ENCODE results near the gene WSCD1.

WSCD1 gene

GRCh38 chr17:6086603-6087400 is 16.6 kb downstream of the WSCD1 start:
- no peak for DNase-seq

- DNase-seq: no peak
Observed at GRCh38 chr17:6088141-6088540, 18.0 kb downstream of the WSCD1 start.

DNA sequence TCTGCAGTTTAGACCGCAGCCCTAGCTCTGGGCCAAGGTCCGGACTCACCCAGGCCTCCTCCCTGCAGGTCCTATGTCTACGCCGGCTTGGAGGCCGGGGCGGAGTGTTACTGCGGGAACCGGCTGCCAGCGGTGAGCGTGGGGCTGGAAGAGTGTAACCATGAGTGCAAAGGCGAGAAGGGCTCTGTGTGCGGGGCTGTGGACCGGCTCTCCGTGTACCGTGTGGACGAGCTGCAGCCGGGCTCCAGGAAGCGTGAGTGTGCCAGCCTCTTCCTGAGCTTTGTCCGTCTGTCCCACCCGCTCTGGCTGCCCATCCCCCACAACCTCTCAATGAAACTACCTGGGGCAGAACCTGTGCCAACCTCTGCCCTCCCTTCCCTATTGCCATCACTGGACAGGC is 20.1 kb downstream of the WSCD1 start:
- DNase-seq: no peak

GRCh38 chr17:6092182-6092902 is 22.2 kb downstream of the WSCD1 start:
- DNase-seq: no peak

DNA sequence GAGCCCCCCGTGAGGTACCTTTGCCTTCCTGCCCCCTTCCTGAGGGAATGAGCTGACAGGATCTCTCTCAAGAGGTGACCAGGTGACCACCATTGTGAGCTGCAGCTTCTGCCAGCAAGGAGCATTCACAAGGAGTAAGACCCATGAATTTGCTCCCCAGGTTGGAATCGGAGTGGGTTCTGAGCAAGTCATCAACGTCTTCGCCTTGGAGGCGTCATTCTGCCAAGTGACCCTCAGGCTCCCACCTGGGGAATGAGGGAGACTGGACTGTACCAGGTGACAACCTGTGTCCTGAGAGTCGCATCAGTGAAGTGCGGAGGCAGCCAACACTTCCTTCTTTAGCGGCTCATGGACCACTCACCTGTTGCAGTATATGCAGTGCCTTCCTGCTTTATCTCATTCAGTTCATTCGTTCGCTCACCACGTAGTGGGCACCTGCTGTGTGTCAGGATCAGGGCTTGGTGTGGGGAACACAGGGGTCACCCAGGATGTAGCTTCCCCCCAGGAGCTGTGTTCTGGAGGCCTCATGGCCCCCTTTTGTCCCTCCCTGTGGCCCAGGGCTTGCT is 22.8 kb downstream of the WSCD1 start:
- no peak for DNase-seq

GRCh38 chr17:6094453-6094852 is 24.3 kb downstream of the WSCD1 start:
- no peak for DNase-seq

GRCh38 chr17:6094926-6095325 is 24.7 kb downstream of the WSCD1 start:
- no peak for DNase-seq

GRCh38 chr17:6095501-6095900 is 25.3 kb downstream of the WSCD1 start:
- DNase-seq: no peak

- DNase-seq: no peak
Observed at GRCh38 chr17:6096201-6097004, 26.2 kb downstream of the WSCD1 start.

GRCh38 chr17:6097005-6097279 is 26.8 kb downstream of the WSCD1 start:
- no peak for DNase-seq

- DNase-seq: no peak
Observed at GRCh38 chr17:6098050-6098822, 28.1 kb downstream of the WSCD1 start.

- DNase-seq: no peak
Observed at GRCh38 chr17:6098823-6099180, 28.6 kb downstream of the WSCD1 start.

- no peak for DNase-seq
Observed at GRCh38 chr17:6099492-6099891, 29.3 kb downstream of the WSCD1 start.

- no peak for DNase-seq
Observed at GRCh38 chr17:6100146-6100545, 30.0 kb downstream of the WSCD1 start.

- DNase-seq: no peak
Observed at GRCh38 chr17:6100891-6101500, 30.8 kb downstream of the WSCD1 start.

DNA sequence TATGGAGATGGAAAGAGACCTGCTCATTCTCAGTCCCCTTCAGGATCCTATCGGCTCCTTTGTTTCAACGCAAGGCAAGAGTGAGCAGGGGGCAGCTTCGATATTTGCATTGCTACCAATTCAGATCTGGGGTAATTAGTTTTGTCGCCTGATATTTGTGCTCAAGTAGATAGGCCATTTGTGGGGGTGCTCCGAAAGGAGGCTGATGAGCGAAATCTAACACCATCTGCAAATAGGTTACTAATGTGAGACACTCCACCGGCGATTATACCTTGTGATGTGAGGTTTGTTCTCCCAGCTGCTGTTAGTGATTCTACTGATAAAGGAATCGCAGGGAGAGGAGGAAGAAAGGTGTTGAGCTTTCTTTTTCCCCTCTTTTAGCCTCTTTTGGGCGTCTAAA is 31.5 kb downstream of the WSCD1 start:
- no peak for DNase-seq

GRCh38 chr17:6102615-6103014 is 32.4 kb downstream of the WSCD1 start:
- no peak for DNase-seq

GRCh38 chr17:6104956-6105648 is 34.9 kb downstream of the WSCD1 start:
- DNase-seq: no peak

- DNase-seq: no peak
Observed at GRCh38 chr17:6105649-6106007, 35.4 kb downstream of the WSCD1 start.

DNA sequence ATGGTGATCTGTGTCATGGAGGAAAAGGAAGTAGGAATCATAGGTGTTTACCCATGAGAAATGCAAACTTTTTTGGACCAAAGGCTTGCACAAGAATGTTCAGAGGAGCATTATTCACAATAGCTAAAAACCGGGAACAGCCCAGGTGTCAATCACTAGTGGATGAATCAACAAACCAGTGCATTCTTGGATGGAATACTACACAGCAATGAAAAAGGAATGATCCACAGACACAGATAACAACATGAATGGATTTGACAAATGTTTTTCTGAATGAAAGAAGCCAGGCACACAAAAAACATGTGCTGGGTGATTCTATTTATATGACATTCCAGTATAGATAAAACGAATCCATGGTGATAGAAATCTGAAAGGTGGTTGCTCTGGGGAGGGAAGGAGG is 36.0 kb downstream of the WSCD1 start:
- DNase-seq: no peak

DNA sequence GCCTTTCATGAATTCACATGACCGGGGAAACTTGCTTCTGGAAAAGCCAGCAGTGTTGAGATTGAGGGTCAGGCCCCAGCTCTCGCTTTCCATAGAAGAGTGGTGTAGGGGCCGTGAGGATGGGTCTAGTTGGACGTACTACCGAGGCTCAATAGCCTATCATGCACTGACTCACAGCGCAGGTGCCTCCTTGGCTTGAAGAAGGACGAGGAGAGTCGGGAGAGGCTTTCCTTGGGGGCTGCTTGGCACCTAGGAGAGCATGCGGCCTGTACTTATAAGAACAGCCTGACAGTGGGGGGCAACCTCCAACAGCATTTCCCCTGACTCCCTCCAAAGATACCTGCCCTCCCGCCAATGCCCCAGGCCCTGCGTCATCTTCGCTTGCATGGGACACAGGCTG is 37.6 kb downstream of the WSCD1 start:
- DNase-seq: no peak

DNA sequence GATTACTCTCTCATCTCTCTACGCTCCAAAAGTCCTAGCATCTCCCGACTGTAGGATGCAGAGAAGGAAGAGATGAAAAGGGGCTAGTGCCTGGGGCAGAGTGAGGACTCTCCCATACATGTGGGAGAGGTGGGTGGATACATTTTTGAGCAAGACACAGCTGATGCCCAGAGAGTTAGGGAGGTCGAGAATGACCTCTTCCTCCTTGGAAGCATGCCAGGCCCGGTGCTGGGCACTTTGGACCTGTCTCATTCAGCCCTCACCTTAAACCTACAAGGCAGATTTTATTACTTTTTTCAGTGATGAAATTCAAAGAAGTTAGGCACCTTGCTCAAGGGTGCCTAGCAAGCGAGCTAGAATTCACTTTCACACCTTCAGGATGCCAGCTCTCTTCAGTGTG is 38.2 kb downstream of the WSCD1 start:
- DNase-seq: no peak

Data from T-helper 2 cell (primary cell).